Stimulated activated CD4-positive, alpha-beta T cell treated with anti-CD3 and anti-CD28 coated beads, Interleukin-1b, Interleukin-23, amount 100 ng/mL, for 48 hours (primary cell): ENCODE results near the gene ESR1.
"Not testable (repeated sequence)": the region's sequence is repeated elsewhere in the genome, so short reads cannot be mapped to it uniquely, and the experiment has no call there.

Experiments used
- DNase-seq: peaks from one replicate; pipeline ENCODE4 v3.0.0-alpha.2; 2020

Gene ESR1

DNA sequence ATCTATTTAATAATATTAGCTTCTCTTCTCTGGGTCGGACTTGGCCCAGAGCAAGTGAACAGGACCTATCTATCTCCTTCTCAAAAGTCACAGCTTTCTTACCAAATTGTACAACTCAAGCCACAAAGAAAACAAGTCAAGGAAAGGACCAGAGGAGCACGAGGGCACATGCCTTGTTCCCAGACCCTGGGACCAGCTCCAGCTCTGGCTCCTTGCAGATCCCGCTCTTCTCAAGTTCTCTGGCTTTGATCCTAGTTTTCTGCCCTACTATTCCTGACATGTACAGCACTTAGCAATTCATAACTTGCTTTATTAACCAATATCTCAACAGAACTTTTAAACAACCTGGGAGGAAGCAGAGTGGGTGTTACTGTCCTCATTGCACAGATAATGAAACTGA, 185.9 kb downstream of the ESR1 start:
- no peak for DNase-seq

- DNase-seq: no peak
Measured at GRCh38 chr6:151998784-151999183, 191.3 kb downstream of the ESR1 start.

- no peak for DNase-seq
Measured at GRCh38 chr6:151999194-151999593, 191.7 kb downstream of the ESR1 start.

- DNase-seq: no peak
Measured at GRCh38 chr6:152001408-152001807, 193.9 kb downstream of the ESR1 start.

DNA sequence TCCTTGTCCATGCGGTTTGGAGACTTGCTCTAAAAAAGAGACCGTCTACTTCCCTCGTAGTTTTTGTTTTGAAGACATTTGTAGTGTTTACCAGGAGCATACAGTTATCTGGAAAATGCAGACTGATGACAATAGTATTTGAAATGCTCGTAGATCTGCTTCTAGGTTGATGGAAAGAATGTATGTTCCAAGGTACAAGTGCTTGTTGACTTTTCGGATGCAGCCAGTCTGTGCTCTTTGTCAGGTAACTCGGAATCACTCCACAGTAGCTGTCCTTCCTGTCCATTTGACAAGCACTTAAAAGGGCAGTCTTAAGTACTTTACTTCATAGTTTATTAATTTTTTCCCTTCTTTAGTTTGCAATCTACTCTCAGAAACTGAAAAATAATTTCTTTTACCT, 194.8 kb downstream of the ESR1 start:
- no peak for DNase-seq

GRCh38 chr6:152004036-152004566, 196.6 kb downstream of the ESR1 start:
- DNase-seq: no peak

DNA sequence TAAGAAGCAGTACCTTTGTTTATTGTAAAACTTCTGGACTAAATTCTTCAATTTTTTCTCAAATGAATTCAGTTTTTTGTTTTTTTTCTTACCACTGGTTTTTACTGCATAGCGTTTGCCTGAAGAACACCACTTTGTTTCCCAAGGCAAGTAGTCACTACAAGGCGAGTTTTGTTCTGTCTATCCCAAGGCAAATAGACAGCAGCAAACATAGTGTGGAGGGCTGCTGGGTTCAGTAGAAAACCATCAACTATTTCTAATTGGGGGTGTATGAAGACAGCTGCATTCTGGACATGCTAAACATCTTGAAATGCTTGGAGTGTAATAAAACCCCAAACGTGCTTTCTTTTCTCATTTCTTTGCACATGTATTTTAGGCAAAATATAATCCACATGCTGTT, 197.4 kb downstream of the ESR1 start:
- no peak for DNase-seq

GRCh38 chr6:152008779-152009178, 201.3 kb downstream of the ESR1 start:
- no peak for DNase-seq

DNA sequence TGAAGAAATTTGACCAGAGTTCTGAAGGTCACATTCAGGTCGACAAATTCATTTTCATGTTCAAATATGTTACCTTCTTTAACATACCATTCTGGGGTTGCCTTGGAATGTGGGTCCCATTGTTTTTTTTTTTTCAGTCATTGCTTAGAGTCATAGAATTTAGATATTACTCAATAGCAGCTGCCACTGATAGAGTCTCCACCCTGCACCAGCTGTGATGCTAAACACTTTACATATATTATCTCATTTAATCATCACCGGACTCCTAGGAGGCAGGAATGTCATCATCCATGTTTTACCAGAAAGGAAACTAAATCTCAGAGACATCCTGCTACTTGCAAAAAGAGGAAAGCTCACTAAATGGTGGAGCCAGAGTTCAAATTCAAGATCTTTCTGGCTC, 204.7 kb downstream of the ESR1 start:
- DNase-seq: no peak

DNA sequence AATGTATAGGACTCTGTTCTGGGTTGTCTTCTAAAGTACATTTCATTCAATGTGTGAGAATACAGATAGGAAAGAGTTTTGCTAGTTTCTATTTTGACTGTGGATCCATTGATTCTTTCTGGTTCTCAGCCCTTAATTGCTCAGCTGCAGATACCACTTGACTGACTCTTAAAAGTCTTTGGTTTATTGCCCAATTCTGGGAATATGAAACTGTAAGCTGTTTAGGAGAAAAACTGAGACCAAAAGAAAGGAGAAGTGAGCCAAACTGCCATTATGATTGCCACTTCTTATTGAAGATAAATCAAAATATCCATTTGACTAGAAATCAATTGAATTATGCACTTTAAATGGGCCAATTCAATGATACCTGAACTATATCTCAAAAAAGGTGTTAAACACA, 211.4 kb downstream of the ESR1 start:
- no peak for DNase-seq

DNA sequence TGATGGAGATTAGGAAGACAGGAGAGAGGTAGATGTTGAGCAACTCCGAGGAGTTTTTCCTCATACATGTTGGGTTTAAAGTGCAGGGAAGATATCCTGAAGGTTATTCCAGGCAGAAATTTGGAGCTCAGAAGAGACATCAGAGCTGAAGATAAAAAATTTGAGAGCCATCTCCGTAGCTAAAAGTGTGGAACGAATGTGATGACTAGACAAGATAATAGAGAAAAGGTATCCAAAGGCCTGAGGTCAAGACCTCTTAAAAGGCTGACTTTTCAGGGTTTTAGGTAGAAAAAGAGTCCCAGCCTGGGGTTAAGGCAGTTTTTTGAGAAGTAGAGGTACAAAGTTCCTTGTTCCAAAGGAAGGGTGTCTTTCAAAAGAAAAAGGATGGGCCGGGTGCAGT, 214.8 kb downstream of the ESR1 start:
- no peak for DNase-seq

GRCh38 chr6:152023613-152024012, 216.1 kb downstream of the ESR1 start:
- DNase-seq: no peak

DNA sequence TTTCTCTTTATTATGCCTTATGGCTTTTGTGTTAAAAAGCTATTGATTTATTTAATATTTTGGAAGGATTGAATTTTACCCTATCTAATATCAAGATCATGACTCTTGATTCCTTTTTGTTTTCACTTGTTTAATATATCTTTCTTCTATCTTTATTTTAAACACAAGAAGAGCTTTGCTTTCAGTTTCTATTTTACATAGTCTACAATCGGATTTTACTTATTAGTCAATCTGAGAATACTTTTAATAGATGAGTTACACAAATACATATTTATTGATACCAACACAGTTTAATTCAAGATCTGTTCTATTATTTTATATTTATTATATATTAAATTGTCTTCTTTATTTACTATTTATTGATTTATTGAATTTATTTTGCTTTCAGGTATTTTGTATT, 218.8 kb downstream of the ESR1 start:
- DNase-seq: no peak

DNA sequence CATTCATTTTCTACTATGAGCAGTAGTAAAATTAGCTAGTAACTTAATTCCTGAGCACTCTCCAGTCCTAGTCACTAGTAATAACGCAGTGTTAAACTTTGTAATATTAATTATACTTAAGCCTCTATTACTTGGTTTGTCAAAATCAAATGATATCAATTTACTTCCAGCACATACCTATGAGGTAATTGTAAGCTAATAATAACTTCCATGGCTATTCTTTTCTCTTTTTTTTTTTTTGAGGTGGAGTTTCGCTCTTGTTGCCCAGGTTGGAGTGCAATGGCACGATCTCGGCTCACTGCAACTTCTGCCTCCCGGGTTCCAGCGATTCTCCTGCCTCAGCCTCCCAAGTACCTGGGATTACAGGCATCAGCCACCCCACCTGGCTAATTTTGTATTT, 219.3 kb downstream of the ESR1 start:
- not testable (repeated sequence) for DNase-seq

DNA sequence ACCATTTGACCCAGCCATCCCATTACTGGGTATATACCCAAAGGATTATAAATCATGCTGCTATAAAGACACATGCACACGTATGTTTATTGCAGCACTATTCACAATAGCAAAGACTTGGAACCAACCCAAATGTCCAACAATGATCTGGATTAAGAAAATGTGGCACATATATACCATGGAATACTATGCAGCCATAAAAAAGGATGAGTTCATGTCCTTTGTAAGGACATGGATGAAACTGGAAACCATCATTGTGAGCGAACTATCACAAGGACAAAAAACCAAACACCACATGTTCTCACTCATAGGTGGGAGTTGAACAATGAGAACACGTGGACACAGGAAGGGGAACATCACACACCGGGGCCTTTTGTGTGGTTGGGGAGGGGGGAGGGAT, 226.3 kb downstream of the ESR1 start:
- not testable (repeated sequence) for DNase-seq

GRCh38 chr6:152034631-152035030, 227.1 kb downstream of the ESR1 start:
- no peak for DNase-seq

GRCh38 chr6:152046118-152046517, 238.6 kb downstream of the ESR1 start:
- DNase-seq: no peak

DNA sequence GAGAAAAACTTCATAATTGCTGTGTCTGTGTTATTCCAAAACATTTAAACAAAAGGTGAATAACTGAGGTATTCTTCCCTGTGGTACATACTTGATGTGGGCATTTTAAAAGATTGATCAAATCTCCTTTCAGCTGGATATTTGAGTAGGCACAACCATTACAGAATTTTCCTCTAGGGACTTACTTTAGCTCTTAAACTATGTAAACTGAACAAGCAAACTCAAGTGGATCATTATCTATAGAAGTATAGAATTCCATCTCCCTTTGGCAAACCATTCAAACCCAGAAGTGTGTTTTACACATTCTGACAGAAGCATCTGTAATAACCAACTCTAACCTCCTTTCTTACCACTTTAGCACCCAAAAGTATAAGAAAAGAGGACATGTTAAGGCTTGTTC, 241.4 kb downstream of the ESR1 start:
- no peak for DNase-seq

DNA sequence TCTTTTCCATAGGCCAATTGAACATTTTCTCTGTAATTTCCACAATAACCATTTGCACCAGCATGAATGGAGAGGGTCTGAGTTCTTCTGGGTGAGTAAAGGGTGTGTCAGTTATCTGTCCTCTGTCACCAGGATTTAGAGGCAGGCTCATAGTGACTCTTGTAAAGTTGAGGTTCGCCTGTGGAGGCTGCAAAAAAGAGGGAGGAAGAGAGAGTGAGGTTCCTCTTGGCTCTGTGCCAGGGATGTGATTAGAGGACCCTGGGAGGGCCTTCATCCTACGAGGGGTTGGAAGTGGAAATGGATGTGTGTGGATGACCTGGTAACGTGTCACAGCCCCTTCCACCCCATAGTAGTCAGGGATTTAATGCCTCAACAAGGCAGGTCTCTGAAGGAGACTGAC, 242.0 kb downstream of the ESR1 start:
- DNase-seq: no peak

DNA sequence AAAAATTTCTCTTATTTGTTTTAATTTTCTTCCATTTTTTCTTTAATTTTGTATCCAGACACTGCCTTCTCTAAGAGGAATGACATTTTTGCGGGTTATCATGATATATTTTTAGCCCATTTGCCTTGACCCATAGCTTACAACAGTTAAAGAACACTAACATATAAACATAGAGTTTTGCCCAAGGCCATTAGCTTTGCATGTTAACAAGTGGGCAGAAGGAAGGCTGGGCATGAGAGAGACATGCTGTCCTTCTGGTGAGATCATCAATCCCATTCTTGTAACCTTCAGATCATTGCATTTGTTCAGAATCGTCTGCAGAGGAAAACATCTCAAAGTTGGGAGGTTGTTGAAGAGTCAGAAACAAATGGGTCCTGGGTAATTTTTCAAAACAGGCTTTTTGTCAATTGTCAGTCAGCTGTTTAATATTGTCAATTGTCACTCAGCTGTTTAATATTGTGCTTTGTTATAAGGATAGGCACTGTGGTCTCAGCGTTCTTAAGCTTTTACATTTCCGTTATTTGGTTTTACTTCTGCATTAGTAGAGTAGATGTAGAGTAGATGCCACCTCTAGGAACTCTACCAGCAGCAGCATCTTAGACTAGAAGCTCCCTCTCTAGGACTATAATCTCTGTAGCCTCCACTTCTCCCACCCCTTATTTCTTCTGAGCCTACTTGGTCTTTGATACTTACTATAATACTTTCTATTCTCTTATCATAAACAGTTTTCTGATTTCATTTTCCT, 243.1 kb downstream of the ESR1 start:
- no peak for DNase-seq

GRCh38 chr6:152052061-152052460, 244.6 kb downstream of the ESR1 start:
- DNase-seq: no peak

GRCh38 chr6:152053332-152053731, 245.8 kb downstream of the ESR1 start:
- DNase-seq: no peak

GRCh38 chr6:152054441-152054840, 247.0 kb downstream of the ESR1 start:
- no peak for DNase-seq

DNA sequence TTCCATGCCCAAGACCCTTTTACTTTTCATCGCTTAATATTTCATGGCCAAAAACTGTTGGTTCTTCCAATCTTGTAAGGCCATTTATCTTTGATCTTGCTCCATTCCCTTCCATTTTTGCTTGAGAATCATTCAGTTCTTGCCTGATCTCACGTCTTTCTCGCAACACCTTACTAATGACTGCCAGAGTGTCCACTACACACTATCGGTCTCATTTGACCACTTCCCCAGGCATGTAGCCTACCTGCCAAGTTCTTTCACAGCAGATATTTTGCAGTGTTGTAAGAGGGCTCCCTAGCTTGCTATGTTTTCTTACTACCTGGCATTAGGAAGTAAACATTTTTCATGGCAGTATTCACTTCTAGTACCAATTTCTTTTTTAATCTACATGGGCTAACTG, 248.0 kb downstream of the ESR1 start:
- DNase-seq: no peak

DNA sequence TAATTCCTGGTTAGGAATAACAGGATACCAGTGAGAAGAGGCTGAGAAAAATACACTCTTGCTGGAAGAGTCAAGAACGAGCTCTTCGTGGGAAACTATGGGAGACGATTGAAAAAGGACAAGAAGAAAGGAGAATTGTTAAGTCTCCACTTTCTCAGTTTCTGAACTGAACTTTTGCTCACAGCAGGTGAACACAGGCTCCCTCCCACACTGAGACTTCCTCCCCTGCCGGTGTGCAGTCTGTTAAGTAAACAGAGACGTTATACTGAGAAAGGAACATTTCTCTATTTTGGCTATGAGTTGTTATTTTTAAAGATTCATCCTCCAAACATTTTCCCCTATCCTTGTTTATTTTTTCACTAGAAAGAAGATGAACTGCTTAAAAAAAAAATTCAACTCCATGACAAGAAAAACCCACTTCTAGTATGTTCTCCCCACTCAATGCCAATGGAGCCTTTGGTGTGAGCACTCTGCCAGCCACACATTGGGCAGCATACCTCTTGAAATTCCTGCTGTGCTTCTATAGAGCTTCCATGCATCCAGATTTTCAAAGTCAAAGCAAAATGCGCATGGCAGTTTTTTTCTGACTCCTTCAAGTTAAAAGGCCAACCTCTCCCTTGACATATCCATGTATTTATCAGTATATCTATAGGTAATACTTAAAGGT, 250.5 kb downstream of the ESR1 start:
- no peak for DNase-seq
